ENCODE results near the gene DRD4.

Gene DRD4

DNA sequence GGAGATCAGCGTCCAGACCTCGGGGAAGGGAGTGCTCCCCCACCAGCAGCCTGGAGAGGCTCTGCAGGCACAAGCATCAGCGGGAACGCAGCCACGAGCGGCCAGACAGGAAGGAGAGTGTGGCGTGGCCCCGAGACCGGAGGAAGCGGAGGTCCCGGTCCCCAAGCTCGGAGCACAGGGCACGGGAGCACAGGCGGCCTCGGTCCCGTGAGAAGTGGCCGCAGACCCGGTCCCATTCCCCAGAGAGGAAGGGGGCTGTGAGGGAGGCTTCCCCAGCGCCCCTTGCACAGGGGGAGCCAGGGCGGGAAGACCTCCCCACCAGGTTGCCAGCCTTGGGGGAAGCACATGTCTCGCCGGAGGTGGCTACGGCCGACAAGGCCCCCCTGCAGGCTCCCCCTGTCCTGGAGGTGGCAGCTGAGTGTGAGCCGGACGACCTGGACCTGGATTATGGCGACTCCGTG, 28.2 kb upstream of the DRD4 start:
- in situ Hi-C loops (cut with HindIII; ENCODE audit: low sequenced_read_pairs), result no loop called here
- DNase-seq (ENCODE audit: low read depth), result no peak
- TF ChIP-seq, protein P1, sequence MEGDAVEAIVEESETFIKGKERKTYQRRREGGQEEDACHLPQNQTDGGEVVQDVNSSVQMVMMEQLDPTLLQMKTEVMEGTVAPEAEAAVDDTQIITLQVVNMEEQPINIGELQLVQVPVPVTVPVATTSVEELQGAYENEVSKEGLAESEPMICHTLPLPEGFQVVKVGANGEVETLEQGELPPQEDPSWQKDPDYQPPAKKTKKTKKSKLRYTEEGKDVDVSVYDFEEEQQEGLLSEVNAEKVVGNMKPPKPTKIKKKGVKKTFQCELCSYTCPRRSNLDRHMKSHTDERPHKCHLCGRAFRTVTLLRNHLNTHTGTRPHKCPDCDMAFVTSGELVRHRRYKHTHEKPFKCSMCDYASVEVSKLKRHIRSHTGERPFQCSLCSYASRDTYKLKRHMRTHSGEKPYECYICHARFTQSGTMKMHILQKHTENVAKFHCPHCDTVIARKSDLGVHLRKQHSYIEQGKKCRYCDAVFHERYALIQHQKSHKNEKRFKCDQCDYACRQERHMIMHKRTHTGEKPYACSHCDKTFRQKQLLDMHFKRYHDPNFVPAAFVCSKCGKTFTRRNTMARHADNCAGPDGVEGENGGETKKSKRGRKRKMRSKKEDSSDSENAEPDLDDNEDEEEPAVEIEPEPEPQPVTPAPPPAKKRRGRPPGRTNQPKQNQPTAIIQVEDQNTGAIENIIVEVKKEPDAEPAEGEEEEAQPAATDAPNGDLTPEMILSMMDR (IDR thresholded peaks at IDR 0.05; ENCODE audit: low read depth, low read length, missing control alignments), result no peak
- H3K4me3 ChIP-seq (ENCODE audit: low read depth, low read length), result no peak overlapping the region

DNA sequence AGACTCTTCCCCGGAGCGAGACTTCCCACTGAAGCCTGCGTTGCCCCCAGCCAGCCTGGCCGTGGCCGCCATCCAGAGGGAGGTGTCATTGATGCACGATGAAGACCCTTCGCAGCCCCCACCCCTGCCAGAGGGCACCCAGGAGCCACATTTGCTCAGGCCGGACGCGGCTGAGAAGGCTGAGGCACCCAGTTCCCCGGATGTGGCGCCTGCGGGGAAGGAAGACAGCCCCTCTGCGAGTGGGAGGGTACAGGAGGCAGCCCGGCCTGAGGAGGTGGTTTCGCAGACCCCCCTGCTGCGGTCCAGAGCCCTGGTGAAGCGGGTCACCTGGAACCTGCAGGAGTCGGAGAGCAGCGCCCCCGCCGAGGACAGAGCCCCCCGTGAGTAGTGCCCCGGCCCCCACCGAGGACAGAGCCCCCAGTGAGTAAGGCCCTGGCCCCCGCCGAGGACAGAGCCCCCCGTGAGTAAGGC, 27.7 kb upstream of the DRD4 start:
- in situ Hi-C loops (cut with HindIII; ENCODE audit: low sequenced_read_pairs), result no loop called here
- H3K4me3 ChIP-seq (ENCODE audit: low read depth, low read length), result no peak overlapping the region
- no peak for DNase-seq (ENCODE audit: low read depth)
- TF ChIP-seq, protein P1 (IDR thresholded peaks at IDR 0.05; ENCODE audit: low read depth, low read length, missing control alignments), result no peak

DNA sequence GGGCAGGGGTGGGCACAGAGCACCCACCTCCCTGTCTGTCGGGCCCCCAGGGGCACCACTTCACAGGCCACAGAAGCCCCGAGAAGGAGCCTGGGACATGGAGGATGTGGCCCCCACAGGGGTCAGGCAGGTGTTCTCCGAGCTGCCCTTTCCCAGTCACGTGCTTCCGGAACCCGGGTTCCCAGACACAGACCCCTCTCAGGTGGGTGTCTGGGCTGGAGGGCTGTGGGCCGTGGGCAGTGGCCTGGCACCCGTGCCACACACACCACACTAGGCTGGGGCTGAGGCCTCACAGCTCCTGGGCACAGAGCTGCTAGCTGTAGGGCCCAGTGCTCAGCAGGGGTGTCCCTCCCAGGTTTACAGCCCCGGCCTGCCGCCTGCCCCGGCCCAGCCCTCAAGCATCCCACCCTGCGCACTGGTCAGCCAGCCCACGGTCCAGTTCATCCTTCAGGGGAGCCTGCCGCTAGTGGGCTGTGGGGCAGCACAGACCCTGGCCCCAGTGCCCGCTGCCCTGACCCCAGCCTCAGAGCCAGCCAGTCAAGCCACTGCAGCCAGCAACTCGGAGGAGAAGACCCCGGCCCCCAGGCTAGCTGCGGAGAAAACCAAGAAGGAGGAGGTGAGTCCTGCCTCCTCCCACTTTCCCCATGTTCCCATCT, 26.8 kb upstream of the DRD4 start:
- H3K4me3 ChIP-seq (ENCODE audit: low read depth, low read length), result no peak overlapping the region
- DNase-seq (ENCODE audit: low read depth), result no peak
- in situ Hi-C loops (cut with HindIII; ENCODE audit: low sequenced_read_pairs), result no loop called here
- TF ChIP-seq, protein P1 (IDR thresholded peaks at IDR 0.05; ENCODE audit: low read depth, low read length, missing control alignments), result no peak

DNA sequence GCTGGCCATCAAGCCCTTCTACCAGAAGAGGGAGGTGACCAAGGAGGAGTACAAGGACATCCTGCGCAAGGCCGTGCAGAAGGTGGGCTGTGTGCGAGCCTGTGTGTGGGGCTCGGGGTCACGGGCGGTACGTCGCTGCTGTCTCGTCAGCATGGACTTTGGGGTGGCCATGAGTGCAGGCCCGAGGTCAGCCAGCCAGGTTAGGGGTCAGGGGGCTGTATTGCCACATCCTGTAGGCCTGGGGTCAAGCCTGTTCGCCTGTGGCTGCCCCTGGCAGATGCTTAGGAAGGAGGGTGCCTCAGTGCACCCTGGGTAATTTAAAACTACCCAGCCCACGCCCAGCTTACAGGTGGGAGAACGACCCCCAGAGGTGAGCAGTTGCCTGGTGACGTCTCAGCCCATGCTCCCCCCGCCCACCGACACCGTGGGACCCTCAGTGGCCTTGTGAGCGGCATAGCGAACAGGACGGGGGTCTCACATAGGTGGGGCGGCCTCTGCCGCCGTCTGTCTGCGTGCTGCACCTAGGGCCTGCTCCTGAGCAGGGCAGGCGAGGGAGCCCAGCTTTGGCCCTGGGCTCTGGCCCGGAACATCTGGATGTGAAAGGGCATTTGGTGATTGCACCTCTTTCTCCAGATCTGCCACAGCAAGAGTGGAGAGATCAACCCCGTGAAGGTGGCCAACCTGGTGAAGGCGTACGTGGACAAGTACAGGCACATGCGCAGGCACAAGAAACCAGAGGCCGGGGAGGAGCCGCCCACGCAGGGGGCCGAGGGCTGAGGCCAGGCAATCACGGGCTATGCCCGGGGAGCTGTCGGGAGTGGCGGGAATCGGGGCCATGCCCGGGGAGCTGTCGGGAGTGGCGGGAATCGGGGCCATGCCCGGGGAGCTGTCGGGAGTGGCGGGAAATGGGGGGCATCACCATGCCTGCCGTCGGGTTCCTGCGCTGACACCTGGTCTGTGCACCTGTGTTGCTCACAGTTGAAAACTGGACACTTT, 25.8 kb upstream of the DRD4 start:
- H3K4me3 ChIP-seq (ENCODE audit: low read depth, low read length), result no peak overlapping the region
- in situ Hi-C loops (cut with HindIII; ENCODE audit: low sequenced_read_pairs), result no loop called here
- no peak for DNase-seq (ENCODE audit: low read depth)
- TF ChIP-seq, protein P1 (IDR thresholded peaks at IDR 0.05; ENCODE audit: low read depth, low read length, missing control alignments), result no peak

DNA sequence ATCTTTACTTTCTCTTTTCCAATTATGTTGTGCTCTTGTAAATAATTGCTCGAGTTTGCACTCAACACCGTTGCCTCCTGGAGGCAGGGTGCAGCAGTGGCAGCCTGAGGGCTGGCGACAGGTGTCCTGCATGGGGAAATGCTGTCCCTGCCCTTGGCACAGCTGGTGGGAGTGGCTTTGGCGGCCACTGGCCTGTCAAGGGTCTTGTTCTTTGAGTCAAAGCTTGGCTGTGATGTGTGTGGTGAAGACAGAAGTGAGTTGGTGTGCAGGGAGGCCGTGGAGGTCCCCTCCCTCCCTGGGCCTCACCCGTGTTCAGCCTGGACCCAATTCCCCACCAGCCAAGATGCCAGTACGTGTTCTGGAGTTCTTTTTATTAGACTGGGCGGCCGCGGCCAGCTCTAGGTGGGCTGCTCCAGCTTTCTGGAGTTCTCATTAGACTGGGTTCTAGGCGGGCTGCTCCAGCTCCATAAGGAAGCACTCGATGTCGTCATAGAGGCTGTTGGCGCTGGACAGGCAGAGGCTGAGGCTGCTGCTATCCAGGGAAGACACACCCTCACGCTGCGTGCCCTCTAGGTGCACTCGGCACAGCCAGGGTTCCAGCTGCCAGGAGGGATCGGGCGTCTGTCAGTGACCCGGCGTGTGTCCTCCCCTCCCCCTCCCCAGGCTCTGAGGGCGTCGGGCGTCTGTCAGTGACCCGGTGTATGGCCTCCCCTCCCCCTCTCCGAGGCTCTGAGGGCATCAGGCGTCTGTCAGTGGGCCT, 24.7 kb upstream of the DRD4 start:
- H3K4me3 ChIP-seq (ENCODE audit: low read depth, low read length), result no peak overlapping the region
- in situ Hi-C loops (cut with HindIII; ENCODE audit: low sequenced_read_pairs), result no loop called here
- DNase-seq (ENCODE audit: low read depth), result no peak
- TF ChIP-seq, protein P1 (IDR thresholded peaks at IDR 0.05; ENCODE audit: low read depth, low read length, missing control alignments), result peak; percentile 32

DNA sequence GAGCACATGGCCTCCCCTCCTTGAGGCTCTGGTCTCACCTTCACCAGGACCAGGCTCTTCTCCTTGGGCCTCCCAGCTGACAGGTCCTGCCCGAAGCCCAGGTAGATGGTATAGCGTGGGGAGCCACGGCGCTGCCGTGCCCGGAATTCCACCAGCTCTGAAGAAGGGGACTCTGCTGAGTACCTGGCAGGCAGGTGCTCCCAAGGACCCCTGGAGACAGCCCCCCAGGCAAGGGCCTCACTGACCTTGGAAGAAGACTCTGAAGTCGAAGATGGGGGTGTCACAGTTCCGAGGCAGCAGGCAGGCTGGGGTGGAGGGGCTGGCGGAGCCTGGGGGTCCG, 24.1 kb upstream of the DRD4 start:
- no peak for DNase-seq (ENCODE audit: low read depth)
- in situ Hi-C loops (cut with HindIII; ENCODE audit: low sequenced_read_pairs), result no loop called here
- TF ChIP-seq, protein P1 (IDR thresholded peaks at IDR 0.05; ENCODE audit: low read depth, low read length, missing control alignments), result no peak
- no peak overlapping the region for H3K4me3 ChIP-seq (ENCODE audit: low read depth, low read length)

Measured in astrocyte of the cerebellum (primary cell).